K562 (cell line): ENCODE data around the gene ZFAND3. TPM values are rescaled to one million over a fixed set of nuclear protein-coding genes. Genes with fewer than 3 reads are reported as not detected.

ENCODE experiments used
- ATAC-seq: fragments of 200-7000 bp; cut with Tn5 transposase; 3 replicates; pipeline ENCODE4 v1.9.1; 2020; ENCODE audit warnings: moderate library complexity
- BruUV-seq: library from RNA; stranded (reverse); fragments of 400-500 nt; replicated peaks from 2 replicates; lab custom pipeline; 2021; lab: Mats Ljungman, UMichigan
- CTCF ChIA-PET: fragments of 300-600 bp; formaldehyde crosslinking; extraction: SDS; loops from one replicate; lab custom pipeline; 2021; ENCODE audit warnings: low intra/inter-chr PET ratio; lab: Yijun Ruan, JAX
- POLR2A ChIA-PET: fragments of 300-600, 350-650 bp; sonication (Branson Sonifier 250); formaldehyde crosslinking; extraction: SDS; loops from one replicate; lab custom pipeline; 2021; ENCODE audit warnings: antibody characterized with exemption, inconsistent platforms; lab: Yijun Ruan, JAX
- DNase-seq, 4 experiments: peaks; one replicate each; pipeline versions ENCODE4 v3.0.0 to v3.0.0-alpha.2; 2011 to 2018; ENCODE audit warnings: low spot score in 3 of 4, mixed read lengths in 3 of 4; ENCODE audit errors: extremely low read depth in 1 of 4
- FAIRE-seq: peaks from 2 replicates; lab custom pipeline; 2011; peaks lifted over from hg19 to GRCh38; lab: Jason Lieb, UNC
- H2AFZ ChIP-seq: 2 replicates; pipeline ENCODE4 v1.6.0; 2011; ENCODE audit warnings: low read depth, low read length, control low read depth, inconsistent platforms
- H3K27ac ChIP-seq: fragments of 200-600 bp; 3 replicates; pipeline ENCODE4 v1.8.0; 2011; ENCODE audit warnings: low read depth, mild to moderate bottlenecking, control low read depth, inconsistent platforms, low read length, moderate library complexity, mixed read lengths; ENCODE audit errors: extremely low read depth
- H3K27me3 ChIP-seq, 2 experiments: fragments of 300-600 bp in 1 of 2; 2 replicates in 1 of 2; 3 replicates in 1 of 2; pipeline versions ENCODE4 v1.6.0 to v1.8.0; 2011; ENCODE audit warnings: inconsistent platforms in 2 of 2, low read length in 2 of 2, mild to moderate bottlenecking in 1 of 2, mixed read lengths in 1 of 2, moderate library complexity in 1 of 2; ENCODE audit not compliant: control insufficient read depth in 2 of 2, insufficient read depth in 2 of 2
- H3K36me3 ChIP-seq: fragments of 300-600 bp; 3 replicates; pipeline ENCODE4 v1.8.0; 2011; ENCODE audit warnings: mild to moderate bottlenecking, low read length, inconsistent platforms; ENCODE audit not compliant: control insufficient read depth, insufficient read depth
- H3K4me1 ChIP-seq, 2 experiments: fragments of 200-600 bp in 1 of 2; replicated peaks in 1 of 2; 2 replicates in 1 of 2; 3 replicates in 1 of 2; pipeline versions ENCODE4 v1.5.1 to v1.8.0; 2011; ENCODE audit warnings: inconsistent platforms in 2 of 2, low read length in 2 of 2, mild to moderate bottlenecking in 1 of 2, mixed read lengths in 1 of 2, moderate library complexity in 1 of 2; ENCODE audit not compliant: control insufficient read depth in 2 of 2, insufficient read depth in 2 of 2
- H3K4me2 ChIP-seq: 2 replicates; pipeline ENCODE4 v1.6.1; 2011; ENCODE audit warnings: low read length, control low read depth, inconsistent platforms, mixed read lengths; ENCODE audit not compliant: insufficient read depth
- H3K4me3 ChIP-seq: fragments of 200-600 bp; sonication (generic), shearing (Covaris generic); 2 replicates; pipeline ENCODE4 v1.5.1; 2016; ENCODE audit warnings: control low read depth, inconsistent platforms
- H3K79me2 ChIP-seq: fragments of 200-600 bp; 3 replicates; pipeline ENCODE4 v1.8.0; 2011; ENCODE audit warnings: low read length, inconsistent platforms; ENCODE audit not compliant: control insufficient read depth, insufficient read depth
- H3K9ac ChIP-seq, 2 experiments: 2 replicates each; pipeline versions ENCODE4 v1.6.0 to v1.6.1; 2011; ENCODE audit warnings: low read depth in 2 of 2, low read length in 2 of 2, control low read depth in 1 of 2, inconsistent platforms in 1 of 2, mild to moderate bottlenecking in 1 of 2, mixed read lengths in 1 of 2; ENCODE audit not compliant: insufficient read depth in 1 of 2
- H3K9me1 ChIP-seq: one replicate; pipeline ENCODE4 v1.6.0; 2011; ENCODE audit warnings: inconsistent platforms, mild to moderate bottlenecking, low read length, moderate library complexity; ENCODE audit not compliant: control insufficient read depth, insufficient read depth
- H3K9me3 ChIP-seq: replicated peaks from 2 replicates; pipeline ENCODE4 v1.5.1; 2011; ENCODE audit warnings: low read depth, low read length, inconsistent platforms; ENCODE audit not compliant: control insufficient read depth, insufficient read depth
- H4K20me1 ChIP-seq: replicated peaks from 2 replicates; pipeline ENCODE4 v1.6.1; 2011; ENCODE audit warnings: low read length, inconsistent platforms, mixed read lengths; ENCODE audit not compliant: control insufficient read depth, insufficient read depth
- NFE2 ChIP-seq: IDR thresholded peaks from 2 replicates; pipeline ENCODE4 v1.6.1; 2014; ENCODE audit warnings: antibody characterized with exemption, low read depth
- SMARCB1 ChIP-seq: IDR thresholded peaks from 2 replicates; pipeline ENCODE4 v1.6.1; 2011; ENCODE audit warnings: improper control_type of control experiment, low read depth; ENCODE audit not compliant: insufficient read length
- ZNF197 ChIP-seq: fragments of 200-800 bp; sonication (Bioruptor generic); IDR thresholded peaks from 2 replicates; pipeline ENCODE4 v1.6.1; 2016; ENCODE audit warnings: low read depth, missing genetic modification characterization, missing compliant biosample characterization
- ZNF316 ChIP-seq: fragments of 450-650 bp; IDR thresholded peaks from 2 replicates; pipeline ENCODE4 v1.6.1; 2016
- WGBS: fragments of 100-300 bp; shearing (Covaris generic); methylation state at CpG from one replicate; pipeline ENCODE4 v1.1.6; 2016; ENCODE audit warnings: low coverage, mixed read lengths; ENCODE audit not compliant: insufficient coverage; ENCODE audit errors: missing lambda C conversion rate; 5-methylcytosine and 5-hydroxymethylcytosine counted together
- in situ Hi-C: fragments of 300-500 bp; cut with MboI; formaldehyde crosslinking; loops from 4 replicates; pipeline ENCODE4 v1.15.0; 2018; ENCODE audit warnings: inconsistent platforms, mixed read lengths
- intact Hi-C: fragments of 100-400 bp; cut with micrococcal nuclease; formaldehyde crosslinking; loops from 2 replicates; pipeline ENCODE4 v1.14.2; 2022
- polyA plus RNA-seq, 8 experiments: library from polyadenylated mRNA; depleted of rRNA in 4 of 8; stranded (reverse) in 5 of 8; unstranded in 3 of 8; fragments of >200 nt; fragmentation: Nextera tagmentation in 2 of 8; fragmentation: Illumina TruSeq in 1 of 8; extraction: Ambion mirVana in 2 of 8; extraction: Trizol in 1 of 8; gene quantifications; 2 replicates each; pipeline versions ENCODE4 v1.2.1 to v1.2.3, GENCODE V29; 2011 to 2014; ENCODE audit warnings: inconsistent platforms in 1 of 8, missing spikeins in 1 of 8
- total RNA-seq, 7 experiments: library from RNA; depleted of rRNA in 6 of 7; stranded (reverse); fragments of >200 nt in 6 of 7; fragmentation: Illumina TruSeq in 2 of 7; extraction: Trizol in 2 of 7; gene quantifications; 2 replicates each; pipeline versions ENCODE4 v1.2.1 to v1.2.3, GENCODE V29; 2011 to 2021; ENCODE audit warnings: low replicate concordance in 1 of 7

Gene ZFAND3
- total and polyA plus RNA-seq, 9 of the 15 experiments (the other 6 are each of a cell fraction or from before 2014, with no cell fraction given) = 0.81 to 26.6 (median 11.8) TPM

GRCh38 chr6:37802810-37803209 is 16.7 kb upstream of the ZFAND3 start:
- no peaks in the 10 kb centered on the region for H3K79me2 ChIP-seq
- no peaks in the 10 kb centered on the region for H3K9me1 ChIP-seq
- ChIA-PET CTCF (no interaction called here), POLR2A (no interaction called here)
- no peak overlapping the region for H3K27ac ChIP-seq
- TF ChIP-seq ZNF197 (CRISPR knock-in tag) = no peak
- peak; percentile 29; the same call in 1 of the 2 replicates for TF ChIP-seq ZNF316
- DNase-seq (no peak), ATAC-seq (no peak), FAIRE-seq (no peak)
- no peak overlapping the region for H3K4me2 ChIP-seq
- BruUV-seq = no TSS peak
- H3K9me3 ChIP-seq = no peaks in the 10 kb centered on the region
- H3K36me3 ChIP-seq = no peaks in the 10 kb centered on the region
- 11% methylated on average over 2 of the region's 2 CpGs for WGBS
- intact Hi-C loops = no loop called here
- H3K9ac ChIP-seq = no peak overlapping the region
- peaks cover 32 to 48% of the 10 kb centered on the region in 2 experiments for H3K27me3 ChIP-seq
- 0 out of 2 replicates have a peak, but pooled peaks cover 6% of the 10 kb centered on the region for H4K20me1 ChIP-seq
- H3K4me1 ChIP-seq = no peaks in the 10 kb centered on the region
- in situ Hi-C loops = no loop called here
- H2AFZ ChIP-seq = no peak overlapping the region
- H3K4me3 ChIP-seq = no peak overlapping the region

- ATAC-seq (no peak), DNase-seq (no peak), FAIRE-seq (no peak)
- Histone ChIP-seq H3K4me1 (no peaks in the 10 kb centered on the region), H3K9ac (no peak overlapping the region), H3K27me3 (peaks cover 36 to 51% of the 10 kb centered on the region in 2 experiments), H3K27ac (no peak overlapping the region), H3K79me2 (no peaks in the 10 kb centered on the region), H3K9me1 (no peaks in the 10 kb centered on the region), H3K36me3 (no peaks in the 10 kb centered on the region), H3K4me2 (no peak overlapping the region), H2AFZ (no peak overlapping the region), H4K20me1 (0 out of 2 replicates have a peak, but pooled peaks cover 3% of the 10 kb centered on the region), H3K9me3 (no peaks in the 10 kb centered on the region), H3K4me3 (no peak overlapping the region)
- in situ Hi-C loops (no loop called here), intact Hi-C loops (no loop called here)
- CTCF ChIA-PET = no interaction called here
- POLR2A ChIA-PET = interaction anchor here (1.3 kb wide), 1 partner anchor 14 kb away, joined by 6 read pairs; the partner anchor contains the start of gene ZFAND3
- TF ChIP-seq SMARCB1 (no peak), NFE2 (0 out of 2 replicates have a peak, but pooled peaks have one; percentile 6)
- WGBS = 0% methylated on average over 1 of the region's 1 CpG
- BruUV-seq = no TSS peak
Measured at GRCh38 chr6:37804586-37804985, 14.9 kb upstream of the ZFAND3 start.
